Thoracic aorta (tissue), 2 donors: ENCODE data around the gene C1QTNF6. TPM values are rescaled to one million over a fixed set of nuclear protein-coding genes. Genes with fewer than 3 reads are reported as not detected.

Source experiments
- ATAC-seq: fragments of 150-250 bp; one replicate; pipeline ENCODE4 v1.8.0; 2017; ENCODE audit warnings: low read depth; ENCODE audit not compliant: insufficient number of reproducible peaks, low FRiP score
- DNase-seq: peaks from one replicate; pipeline ENCODE4 v3.0.0-alpha.2; 2020; ENCODE audit warnings: low spot score
- H3K27ac ChIP-seq, 2 donors: fragments of 200-600 bp; sonication (generic); 1 replicate in 1 of 2; 2 replicates in 1 of 2; pipeline ENCODE4 v1.5.1; 2016; ENCODE audit warnings: mild to moderate bottlenecking in 2 of 2, moderate library complexity in 2 of 2
- H3K27me3 ChIP-seq: fragments of 200-600 bp; sonication (generic); replicated peaks from 2 replicates; pipeline ENCODE4 v1.6.0; 2016; ENCODE audit warnings: mild to moderate bottlenecking; ENCODE audit not compliant: insufficient read depth
- H3K36me3 ChIP-seq: fragments of 200-600 bp; sonication (generic); one replicate; pipeline ENCODE4 v1.5.1; 2016
- H3K4me1 ChIP-seq, 2 donors: fragments of 200-600 bp; sonication (generic); 1 replicate in 1 of 2; 2 replicates in 1 of 2; pipeline versions ENCODE4 v1.5.1 to v1.6.0; 2016; ENCODE audit warnings: low read depth in 2 of 2, mild to moderate bottlenecking in 1 of 2; ENCODE audit not compliant: control insufficient read depth in 1 of 2
- H3K4me3 ChIP-seq: fragments of 200-600 bp; sonication (generic); 2 replicates; pipeline ENCODE4 v1.5.1; 2016; ENCODE audit warnings: mild to moderate bottlenecking
- H3K9me3 ChIP-seq: fragments of 200-600 bp; sonication (generic); 2 replicates; pipeline ENCODE4 v1.5.1; 2016
- CTCF ChIP-seq: fragments of 200-600 bp; sonication (generic); IDR thresholded peaks from one replicate; pipeline ENCODE4 v1.5.1; 2019; ENCODE audit warnings: antibody characterized with exemption
- total RNA-seq, 2 donors: library from RNA; depleted of rRNA; stranded (reverse); fragments of >200 nt; gene quantifications; one replicate each; pipeline versions ENCODE4 v1.1.0 to v1.2.3, GENCODE V29; 2016

Gene C1QTNF6
- total RNA-seq, 2 donors from 2014 or later = 1.9 to 2.1 TPM

- peaks cover 24 to 29% of the 10 kb centered on the region in 2 donors for H3K4me1 ChIP-seq
- ATAC-seq (no peak), DNase-seq (no peak)
Observed at GRCh38 chr22:37190262-37190780, 2.3 kb upstream of the C1QTNF6 start.

GRCh38 chr22:37188901-37189466 is 937 bp upstream of the C1QTNF6 start:
- Histone ChIP-seq H3K4me1 (peaks cover 24 to 29% of the 10 kb centered on the region in 2 donors), H3K9me3 (no peaks in the 10 kb centered on the region), H3K27ac (peak overlapping the region in 1 of 2 donors; percentile 82), H3K36me3 (no peaks in the 10 kb centered on the region), H3K4me3 (no peak overlapping the region), H3K27me3 (no peaks in the 10 kb centered on the region)
- DNase-seq (no peak), ATAC-seq (no peak)
- TF ChIP-seq CTCF = no peak

More at GRCh38 chr22:37190262-37190780, 2.3 kb upstream of the C1QTNF6 start:
- no peak for TF ChIP-seq CTCF
- Histone ChIP-seq H3K9me3 (no peaks in the 10 kb centered on the region), H3K36me3 (no peaks in the 10 kb centered on the region), H3K27ac (no peak overlapping the region), H3K4me3 (no peak overlapping the region), H3K27me3 (no peaks in the 10 kb centered on the region)

- no peaks in the 10 kb centered on the region for H3K27me3 ChIP-seq
- no peaks in the 10 kb centered on the region for H3K36me3 ChIP-seq
- H3K4me1 ChIP-seq = peaks cover 24 to 29% of the 10 kb centered on the region in 2 donors
- ATAC-seq = no peak
- no peak for DNase-seq
- H3K9me3 ChIP-seq = no peaks in the 10 kb centered on the region
- peak overlapping the region; percentile 67 for H3K4me3 ChIP-seq
- no peak for TF ChIP-seq CTCF
- H3K27ac ChIP-seq = peak overlapping the region; percentile 52 to 82
Observed at GRCh38 chr22:37187552-37187890, 526 bp downstream of the C1QTNF6 start.

GRCh38 chr22:37186997-37187522 is 987 bp downstream of the C1QTNF6 start:
- Histone ChIP-seq H3K27ac (peak overlapping the region in 1 of 2 donors; percentile 82), H3K36me3 (no peaks in the 10 kb centered on the region), H3K4me3 (peak overlapping the region; percentile 67), H3K4me1 (peaks cover 24 to 29% of the 10 kb centered on the region in 2 donors), H3K27me3 (no peaks in the 10 kb centered on the region), H3K9me3 (no peaks in the 10 kb centered on the region)
- no peak for TF ChIP-seq CTCF
- ATAC-seq (no peak), DNase-seq (no peak)

- H3K4me3 ChIP-seq = no peak overlapping the region
- peaks cover 24 to 29% of the 10 kb centered on the region in 2 donors for H3K4me1 ChIP-seq
- DNase-seq (no peak), ATAC-seq (no peak)
- peak overlapping the region in 1 of 2 donors; percentile 82 for H3K27ac ChIP-seq
- H3K9me3 ChIP-seq = no peaks in the 10 kb centered on the region
- no peaks in the 10 kb centered on the region for H3K27me3 ChIP-seq
- no peaks in the 10 kb centered on the region for H3K36me3 ChIP-seq
- no peak for TF ChIP-seq CTCF
Observed at GRCh38 chr22:37186228-37186996, 1.6 kb downstream of the C1QTNF6 start.
